Islet precursor cell (in vitro differentiated cells): ENCODE data around the gene ADGRG7.

Source experiments
- DNase-seq: peaks from one replicate; pipeline ENCODE4 v3.0.0-alpha.2; 2018

The ADGRG7 gene

DNA sequence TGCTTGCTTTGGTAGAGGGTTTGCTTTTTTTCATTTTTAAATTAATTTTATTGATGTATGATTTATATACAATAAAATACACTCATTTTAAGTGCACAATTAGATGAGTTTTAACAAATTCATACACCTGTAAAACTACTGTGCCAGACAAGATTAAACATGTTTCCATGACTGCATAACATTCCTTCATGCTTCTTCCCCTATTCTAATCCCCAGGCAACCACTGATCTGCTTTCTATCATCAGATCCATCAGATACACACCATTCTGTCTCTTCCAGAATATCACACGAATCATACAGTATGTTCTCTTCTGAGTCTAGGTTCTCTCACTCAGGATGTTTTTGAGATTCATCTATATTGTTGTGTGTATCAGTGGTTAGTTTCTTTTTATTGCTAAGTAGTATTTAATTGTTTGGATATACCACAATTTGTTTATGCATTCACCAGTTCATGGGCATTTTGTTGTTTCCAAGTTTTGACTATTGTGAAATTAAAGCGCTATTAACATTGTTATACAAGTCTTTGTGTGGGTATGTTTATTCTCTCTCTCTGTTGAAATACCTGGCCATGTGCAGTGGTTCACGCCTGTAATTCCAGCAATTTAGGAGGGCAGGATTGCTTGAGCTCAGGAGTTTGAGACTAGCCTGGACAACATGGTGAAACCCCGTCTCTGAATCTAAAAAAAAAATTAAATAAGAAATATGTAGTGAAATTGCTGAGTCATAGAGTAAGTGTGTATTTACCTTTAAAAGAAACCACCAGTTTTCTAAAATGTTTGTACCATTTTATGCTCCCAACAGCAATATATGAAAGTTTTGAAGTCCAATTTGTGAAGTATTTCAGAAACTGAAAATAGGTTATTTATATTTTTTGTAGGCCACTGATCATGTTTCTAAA lies 92.9 kb downstream of the ADGRG7 start:
- no peak for DNase-seq

DNA sequence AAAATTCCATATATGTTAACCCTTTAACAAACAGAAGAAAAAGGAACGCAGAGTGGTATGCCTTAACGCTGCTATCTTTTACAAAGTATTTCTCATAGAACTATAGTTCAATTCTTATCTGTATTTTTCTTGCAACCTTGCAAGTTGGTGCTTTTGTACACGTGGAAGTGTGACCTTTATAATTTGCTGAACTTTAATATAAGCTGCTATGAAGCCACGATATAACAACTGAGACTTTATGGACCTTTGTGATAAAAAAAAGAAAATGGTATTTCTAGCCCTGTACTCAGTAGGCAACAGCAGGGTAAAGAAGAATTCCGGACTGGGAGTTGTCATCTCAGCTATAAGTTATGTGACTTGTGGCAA lies 93.6 kb downstream of the ADGRG7 start:
- no peak for DNase-seq

DNA sequence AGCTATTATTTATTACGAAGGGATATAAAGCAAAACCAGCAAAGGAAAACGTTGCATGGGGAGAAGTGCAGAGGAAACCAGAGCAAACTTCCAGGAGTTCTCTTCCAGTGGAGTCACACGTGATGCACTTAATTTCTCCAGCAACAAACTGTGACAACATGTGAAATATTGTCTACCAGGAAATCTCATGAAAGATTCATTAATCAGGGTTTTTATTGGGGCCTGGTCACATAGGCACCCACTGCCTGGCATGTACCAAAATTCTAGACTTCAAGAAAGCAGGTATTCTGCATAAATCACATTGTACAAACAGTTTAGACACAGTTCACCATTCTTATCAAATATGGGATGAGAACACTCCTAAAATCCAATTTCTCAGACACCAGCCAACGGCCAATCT lies 94.5 kb downstream of the ADGRG7 start:
- DNase-seq: no peak

DNA sequence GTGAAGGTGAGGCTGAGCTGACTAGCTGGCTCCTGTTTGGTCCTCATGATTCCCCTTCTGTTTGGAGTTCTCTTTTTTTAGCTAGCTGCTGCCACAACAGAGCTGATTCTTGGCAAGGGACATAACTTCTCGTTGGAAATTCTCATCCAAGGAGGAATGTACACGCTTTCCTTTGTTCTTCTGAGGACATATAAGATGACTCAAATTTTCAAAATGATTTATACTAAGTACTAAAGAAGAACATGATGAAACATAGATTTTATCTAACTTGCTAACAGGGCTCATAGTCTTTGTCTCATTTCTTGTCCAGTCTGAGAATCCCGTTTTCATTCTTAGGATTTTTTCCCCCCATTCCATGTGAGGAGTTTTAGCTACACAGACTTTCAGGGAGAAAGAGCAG lies 97.0 kb downstream of the ADGRG7 start:
- DNase-seq: no peak

DNA sequence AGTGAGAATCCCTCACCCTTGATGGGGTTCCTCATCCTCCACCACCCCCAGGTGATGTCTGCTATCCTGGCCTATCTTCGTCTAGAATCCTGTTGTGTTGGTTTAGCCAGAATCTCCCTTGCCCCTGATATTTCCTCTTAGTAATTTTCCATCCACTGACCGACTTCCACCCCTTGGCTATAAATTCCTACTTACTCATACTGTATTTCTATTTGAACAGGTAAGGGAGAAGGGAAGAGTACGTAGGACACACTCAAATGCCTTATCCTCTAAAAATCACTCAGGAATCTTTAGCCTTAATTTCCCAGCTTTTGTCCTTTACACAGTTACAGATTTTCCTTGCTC lies 99.2 kb downstream of the ADGRG7 start:
- no peak for DNase-seq

DNA sequence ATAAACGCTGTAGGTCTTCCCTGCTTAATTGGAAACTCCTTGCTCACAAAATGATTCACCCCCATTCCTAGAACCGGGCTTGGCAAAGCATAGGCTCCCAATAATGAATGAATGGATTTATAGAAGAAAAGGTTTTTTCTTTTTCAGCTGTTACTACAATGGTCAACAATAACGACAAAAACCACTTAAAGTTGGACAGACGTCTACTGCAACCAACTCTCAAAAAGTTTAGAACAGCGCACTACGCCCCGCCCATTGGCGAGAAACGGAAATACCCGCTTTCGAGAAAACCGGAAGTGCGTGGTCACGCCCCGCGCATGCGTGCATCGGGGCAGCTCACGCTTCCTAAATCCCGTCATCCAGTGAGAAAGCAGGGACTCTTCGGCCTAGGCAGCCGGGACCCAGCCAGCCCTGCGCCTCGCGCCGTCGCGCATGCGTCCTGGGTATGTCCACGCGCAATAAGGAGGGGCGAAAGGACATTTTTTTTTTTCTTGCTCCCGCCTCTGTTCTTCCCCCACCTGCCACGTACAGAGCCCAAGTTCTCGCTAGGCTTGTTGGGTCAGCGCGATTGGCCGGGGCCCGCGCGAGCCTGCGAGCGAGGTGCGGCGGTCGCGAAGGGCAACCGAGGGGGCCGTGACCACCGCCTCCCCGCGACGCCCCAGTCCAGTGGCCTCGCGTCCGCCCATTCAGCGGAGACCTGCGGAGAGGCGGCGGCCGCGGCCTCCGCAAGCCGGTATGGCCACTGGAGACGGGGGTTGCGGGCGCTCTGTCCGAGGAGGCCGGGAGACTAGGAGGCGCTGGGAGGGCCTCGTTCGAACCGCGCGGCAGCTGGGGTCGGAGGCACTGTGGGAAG lies 99.8 kb downstream of the ADGRG7 start, which contains the start of gene TFG:
Gene TFG (plus strand): TSS at position 506 of the 853 bp plus-strand sequence. CDS start 4,192 bp downstream, outside the sequence.
- peak; percentile 99 for DNase-seq

DNA sequence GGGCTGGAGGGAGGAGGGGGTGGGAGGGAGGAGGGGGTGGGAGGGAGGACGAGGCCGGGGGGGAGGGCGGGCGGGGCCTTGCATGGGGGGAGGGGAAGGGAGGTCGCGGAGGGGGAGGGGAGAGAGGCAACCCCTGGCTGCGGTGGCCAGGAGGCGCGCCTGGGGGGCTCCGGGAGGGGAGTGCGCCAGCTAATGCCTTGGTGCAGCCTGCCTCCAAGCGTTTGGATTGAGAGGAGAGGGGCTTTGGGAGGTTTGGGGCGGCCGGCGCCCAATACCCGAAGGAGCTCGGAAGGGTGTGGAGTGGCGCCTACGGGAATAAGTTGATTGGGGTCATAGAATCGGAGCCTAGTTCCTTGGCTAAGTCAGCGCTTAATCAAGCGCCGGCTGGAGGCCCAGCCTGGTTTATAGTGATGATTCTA lies 100.5 kb downstream of the ADGRG7 start:
- peak; percentile 86 for DNase-seq

DNA sequence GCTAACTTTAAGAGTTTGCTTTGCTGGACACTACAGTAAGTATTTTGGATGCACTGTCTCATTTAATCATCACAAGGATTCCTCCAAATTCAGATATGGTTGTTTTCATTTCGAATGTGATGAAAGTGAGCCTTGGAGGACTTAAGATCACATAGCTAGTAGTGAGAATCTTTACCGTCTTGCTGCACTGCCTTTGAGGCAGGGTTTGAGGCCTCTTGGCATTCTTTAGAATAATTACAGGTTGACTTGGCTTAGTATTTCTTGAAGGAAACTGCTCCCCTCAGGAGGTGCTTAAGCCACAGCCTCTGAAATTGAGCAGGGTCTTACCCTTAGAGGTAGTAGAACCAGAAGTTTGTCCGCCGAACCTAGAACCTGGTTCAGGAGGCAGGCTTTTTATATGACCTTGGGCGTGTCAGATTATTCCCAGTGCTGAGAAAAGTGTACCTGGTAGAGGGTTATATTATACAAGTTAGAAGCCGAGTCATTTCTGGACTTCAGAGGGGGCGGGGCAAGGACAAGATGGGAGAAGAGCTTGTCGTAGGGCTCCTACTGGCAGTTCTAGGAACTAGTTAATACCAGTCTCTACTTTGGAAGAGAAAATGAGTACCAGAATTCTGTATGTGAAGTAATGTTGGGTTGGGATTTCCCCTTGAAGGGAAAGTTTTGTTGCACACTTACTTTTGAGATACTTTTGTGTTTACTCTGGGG lies 101.0 kb downstream of the ADGRG7 start:
- peak; percentile 79 for DNase-seq

DNA sequence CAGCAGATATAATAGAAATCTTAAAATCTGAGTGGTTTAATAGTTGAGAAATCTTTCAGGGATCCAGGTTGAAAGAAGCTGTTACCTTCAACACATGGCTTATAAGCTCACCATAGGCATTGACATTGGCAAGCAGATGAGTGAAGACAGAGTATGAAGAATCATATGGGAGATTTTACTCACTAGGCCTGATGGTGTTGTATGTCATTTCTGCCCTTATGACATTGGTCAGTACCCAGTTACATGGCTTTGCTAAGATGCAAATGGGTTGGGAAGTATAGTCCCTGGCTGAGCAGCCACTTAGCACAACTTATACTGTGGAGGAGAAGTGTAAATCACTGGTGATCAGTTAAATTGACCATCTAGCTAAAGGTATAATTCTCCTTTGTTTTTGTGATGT lies 105.8 kb downstream of the ADGRG7 start:
- DNase-seq: no peak

DNA sequence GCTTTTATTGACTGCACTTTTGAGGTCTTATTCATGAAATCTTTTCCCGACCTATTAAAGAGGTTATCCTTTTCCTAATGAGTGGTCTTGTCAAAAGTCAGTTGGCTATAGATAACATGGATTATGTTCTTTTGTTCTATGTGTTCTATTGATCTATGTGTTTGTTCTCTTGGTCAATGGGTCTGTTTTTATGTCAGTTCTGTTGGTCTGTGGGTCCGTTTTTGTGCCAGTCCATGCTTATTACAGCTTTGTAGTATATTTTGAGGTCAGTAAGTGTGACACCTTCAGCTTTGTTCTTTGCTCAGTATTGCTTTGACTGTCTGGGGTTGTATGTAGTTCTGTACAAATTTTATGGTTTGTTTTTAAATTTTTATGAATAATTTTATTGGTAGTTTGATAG lies 107.7 kb downstream of the ADGRG7 start:
- DNase-seq: no peak

DNA sequence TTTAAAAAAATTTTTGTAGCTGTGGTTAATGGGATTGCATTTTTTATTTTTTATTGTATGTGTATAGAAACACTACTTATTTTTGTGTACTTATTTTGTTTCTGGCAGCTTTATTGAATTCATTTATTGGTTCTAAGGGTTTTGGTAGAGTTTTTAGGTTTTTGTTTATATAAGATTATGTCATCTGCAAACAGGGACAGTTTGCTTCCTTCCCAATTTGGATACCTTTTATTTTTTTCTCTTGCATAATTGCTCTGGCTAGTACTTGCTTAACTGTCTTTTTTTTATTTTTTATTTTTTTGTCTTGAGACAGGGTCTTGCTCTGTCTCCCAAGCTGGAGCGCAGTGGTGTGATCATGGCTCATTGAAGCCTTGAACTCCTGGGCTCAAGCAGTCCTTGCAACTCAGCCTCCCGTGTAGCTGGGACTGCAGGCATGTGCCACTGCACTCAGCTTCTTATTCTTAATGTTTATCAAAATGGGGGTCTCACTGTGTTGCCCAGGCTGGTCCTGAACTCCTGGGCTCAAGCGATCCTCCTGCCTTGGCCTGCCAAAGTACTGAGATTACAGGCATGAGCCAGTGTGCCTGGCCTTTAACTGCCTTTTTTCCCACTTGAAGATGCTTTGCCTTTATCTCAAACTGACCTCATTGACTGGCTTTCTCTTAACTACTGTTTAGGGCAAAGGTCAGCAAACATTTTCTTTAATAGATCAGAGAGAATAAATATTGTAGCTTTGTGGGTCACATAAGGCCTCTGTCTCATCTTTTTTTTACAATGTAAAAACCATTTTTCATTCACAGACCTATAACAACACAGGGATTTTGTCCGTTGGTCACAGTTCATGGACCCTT lies 108.5 kb downstream of the ADGRG7 start:
- no peak for DNase-seq

DNA sequence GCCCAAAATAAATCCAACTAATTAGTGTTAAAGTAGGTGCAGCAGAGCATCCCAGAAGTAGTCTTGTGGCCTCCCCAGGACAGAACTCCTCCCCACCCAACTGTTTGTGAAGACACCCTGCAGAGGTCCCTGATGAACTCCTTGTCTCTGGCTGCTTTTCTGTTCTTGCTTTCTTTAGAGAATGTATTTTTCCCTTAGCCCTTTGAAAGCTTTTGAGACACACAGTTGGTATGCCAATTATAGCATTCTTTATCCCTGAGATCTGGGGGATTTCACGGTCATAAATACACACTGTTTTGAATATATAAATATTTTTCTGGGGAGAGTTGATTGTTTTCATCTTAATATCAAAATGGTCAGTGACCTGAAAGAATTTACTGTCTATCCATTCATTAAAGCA lies 109.7 kb downstream of the ADGRG7 start:
- no peak for DNase-seq

DNA sequence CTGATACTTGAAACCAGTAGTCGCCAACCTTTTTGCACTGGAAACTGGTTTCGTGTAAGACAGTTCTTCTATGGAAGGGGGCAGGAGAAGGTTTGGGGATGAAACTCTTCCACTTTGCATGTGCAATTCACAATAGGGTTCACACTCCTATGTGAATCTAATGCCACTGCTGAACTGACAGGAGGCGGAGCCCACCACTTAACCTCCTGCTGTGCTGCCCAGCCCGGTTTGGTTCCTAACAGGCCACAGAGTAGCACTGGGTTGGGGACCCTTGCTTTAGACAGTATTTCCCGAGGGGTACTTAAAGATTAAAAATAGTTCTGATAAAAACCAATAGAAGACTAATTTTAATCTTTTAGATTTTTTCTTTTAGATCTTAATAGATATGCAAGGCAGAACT lies 111.0 kb downstream of the ADGRG7 start:
- DNase-seq: no peak

DNA sequence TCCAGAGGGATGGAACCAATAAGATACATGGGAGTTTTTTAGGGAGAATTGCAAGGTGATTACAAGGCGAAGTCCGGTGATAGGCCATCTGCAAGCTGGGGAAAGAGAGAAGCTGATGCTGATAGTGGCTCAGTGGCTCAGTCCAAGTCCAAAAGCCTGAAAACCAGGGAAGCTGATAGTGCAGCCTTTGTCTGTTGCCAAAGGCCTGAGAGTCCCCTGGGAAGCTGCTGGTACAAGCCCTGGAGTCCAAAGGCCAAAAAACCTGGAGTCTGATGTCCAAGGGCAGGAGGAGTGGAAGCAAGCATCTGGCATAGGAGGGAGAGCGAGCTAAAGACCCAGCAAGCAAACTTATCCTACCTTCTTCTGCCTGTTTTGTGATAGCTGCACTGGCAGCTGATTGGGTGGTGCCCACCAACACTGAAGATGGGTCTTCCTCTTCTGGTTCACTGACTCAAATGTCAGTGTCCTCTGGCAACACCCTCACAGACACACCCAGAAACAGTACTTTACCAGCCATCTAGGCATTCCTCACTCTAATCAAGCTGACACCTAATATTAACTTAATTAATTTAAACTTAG lies 116.6 kb downstream of the ADGRG7 start:
- DNase-seq: no peak

DNA sequence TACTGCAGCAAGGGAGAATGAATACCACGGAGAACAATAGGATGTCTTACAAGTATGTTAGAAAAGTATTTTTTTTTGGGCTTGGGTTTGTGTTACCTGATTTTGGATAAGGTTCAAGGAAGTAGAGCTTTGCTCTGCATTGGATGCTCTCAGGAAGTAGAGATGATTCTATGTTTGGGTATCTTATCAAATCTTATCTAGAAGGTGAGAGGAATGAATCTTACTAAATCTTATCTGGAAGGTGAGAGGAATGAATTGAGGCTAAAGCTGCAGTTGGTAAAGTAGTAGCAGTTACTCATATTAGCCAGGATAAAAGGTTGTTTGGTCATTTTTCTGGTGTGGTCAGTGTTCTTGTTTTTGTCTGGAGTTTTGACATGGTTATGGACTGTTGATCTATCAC lies 117.3 kb downstream of the ADGRG7 start:
- no peak for DNase-seq

DNA sequence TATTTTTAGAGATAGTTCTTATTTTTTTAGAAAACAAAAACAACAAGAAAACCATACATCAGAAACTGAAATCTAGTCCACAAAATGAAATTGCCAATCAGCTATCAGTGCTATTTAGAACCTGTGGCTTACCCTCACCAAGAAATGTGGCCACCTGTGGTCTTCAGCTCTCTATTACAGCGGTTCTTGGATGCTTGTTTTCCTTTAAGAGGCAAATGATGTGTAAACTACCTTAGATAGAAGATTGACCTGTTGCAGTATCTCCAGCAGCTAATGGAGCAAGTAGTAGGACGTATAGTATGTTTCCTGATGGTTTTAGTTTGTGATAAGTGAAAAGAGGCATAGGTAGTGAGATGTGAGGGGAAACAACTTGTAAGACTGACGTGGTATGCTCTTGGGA lies 121.1 kb downstream of the ADGRG7 start:
- DNase-seq: no peak

DNA sequence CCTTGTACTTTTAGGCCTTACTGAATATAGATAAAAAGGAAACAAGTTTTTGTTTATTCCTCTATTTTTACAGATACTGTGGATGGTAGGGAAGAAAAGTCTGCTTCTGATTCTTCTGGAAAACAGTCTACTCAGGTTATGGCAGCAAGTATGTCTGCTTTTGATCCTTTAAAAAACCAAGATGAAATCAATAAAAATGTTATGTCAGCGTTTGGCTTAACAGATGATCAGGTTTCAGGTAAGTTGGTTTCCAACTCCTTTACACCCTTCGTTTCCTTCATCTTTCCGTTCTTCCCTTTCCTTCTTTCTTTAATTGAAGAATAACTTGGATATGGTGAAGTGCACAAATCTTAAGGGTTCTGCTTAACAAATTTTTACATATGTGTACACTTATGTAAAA lies 123.0 kb downstream of the ADGRG7 start:
- DNase-seq: no peak

DNA sequence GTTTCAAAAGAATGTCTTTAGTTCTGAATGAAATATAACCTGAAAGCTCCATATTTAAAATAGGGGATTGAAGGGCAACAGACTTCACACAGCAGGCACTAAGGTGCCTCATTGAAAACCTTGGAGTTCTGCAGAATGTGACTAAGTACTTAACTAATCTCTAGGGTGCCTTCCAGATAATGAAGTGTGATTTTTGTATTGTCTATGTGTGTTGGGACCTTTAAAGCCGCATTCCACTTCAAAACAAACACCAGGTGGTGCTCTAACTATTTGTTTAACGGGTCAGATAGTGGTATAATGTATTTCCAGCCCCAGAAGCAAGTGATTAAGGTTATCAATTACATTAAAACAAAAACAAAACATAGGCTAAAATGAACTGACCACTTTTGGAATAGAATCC lies 127.9 kb downstream of the ADGRG7 start:
- DNase-seq: no peak

DNA sequence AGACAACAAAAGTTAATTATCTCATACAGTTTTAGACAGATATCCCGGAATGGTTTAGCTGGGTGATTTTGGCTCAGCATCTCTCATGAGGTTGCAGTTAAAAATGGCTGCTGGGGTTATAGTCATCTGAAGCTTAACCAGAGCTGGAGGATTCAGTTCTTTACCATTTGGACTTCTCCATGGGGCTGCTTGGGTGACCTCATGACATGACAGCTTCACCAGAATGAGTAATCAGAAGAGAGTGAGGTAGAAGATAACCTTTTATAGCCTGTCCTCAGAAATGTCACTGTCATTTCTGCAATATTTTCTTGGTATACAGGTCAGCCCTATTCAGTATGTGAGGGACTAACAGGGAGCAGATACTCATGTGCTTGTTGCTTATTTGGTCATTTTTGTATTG lies 130.8 kb downstream of the ADGRG7 start:
- no peak for DNase-seq

DNA sequence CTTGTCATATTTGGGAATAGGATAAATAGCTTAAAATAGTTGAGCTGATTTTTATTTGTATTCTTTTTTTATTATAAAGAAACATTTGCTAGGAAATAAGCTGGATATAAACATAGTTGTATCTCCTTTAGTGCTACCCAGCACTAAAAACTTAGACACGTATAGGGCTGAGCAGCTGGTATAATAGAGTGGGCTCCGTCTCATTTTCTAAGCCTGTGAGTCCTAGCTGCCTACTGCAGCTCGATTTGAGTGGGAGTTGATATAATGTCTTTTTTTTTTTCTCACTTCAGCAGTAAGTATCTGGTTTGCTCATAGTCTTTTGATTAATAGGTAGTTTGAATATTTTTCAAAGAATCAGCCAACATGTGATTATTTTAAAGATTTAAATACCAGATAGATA lies 134.1 kb downstream of the ADGRG7 start:
- DNase-seq: no peak

DNA sequence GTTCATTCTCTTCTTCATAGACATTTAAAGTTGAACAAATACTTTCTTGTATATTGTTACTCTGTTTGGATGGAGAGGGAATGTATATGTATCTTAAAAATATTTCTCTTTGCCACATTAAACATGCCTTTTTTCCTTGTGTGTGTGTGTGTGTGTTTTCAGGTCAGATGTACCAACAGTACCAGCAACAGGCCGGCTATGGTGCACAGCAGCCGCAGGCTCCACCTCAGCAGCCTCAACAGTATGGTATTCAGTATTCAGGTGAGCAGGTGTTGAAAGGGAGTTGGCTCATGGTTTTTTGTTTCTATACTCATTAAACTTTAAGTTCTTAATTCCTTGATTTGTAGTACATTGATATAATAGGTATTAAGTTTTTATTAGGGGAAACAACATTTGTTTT lies 135.3 kb downstream of the ADGRG7 start:
- no peak for DNase-seq
